Lower lobe of right lung (tissue), 2 donors: Measurements from ENCODE around the gene TMEFF2. TPM values are rescaled to one million over a fixed set of nuclear protein-coding genes. Genes with fewer than 3 reads are reported as not detected.

Experiments
- ATAC-seq, 2 donors: fragments of 200-7000 bp; cut with Tn5 transposase; one replicate each; pipeline ENCODE4 v1.9.1; 2020 to 2022; ENCODE audit warnings: mild to moderate bottlenecking in 2 of 2, moderate library complexity in 2 of 2
- DNase-seq: peaks from one replicate; pipeline ENCODE4 v3.0.0-alpha.2; 2020
- H3K27ac ChIP-seq: fragments of 200-600 bp; one replicate; pipeline ENCODE4 v1.8.0; 2022
- H3K27me3 ChIP-seq: fragments of 200-600 bp; one replicate; pipeline ENCODE4 v1.8.0; 2022; ENCODE audit warnings: low read depth
- H3K36me3 ChIP-seq: fragments of 200-600 bp; one replicate; pipeline ENCODE4 v1.8.0; 2022; ENCODE audit warnings: mild to moderate bottlenecking
- H3K4me1 ChIP-seq: fragments of 200-600 bp; one replicate; pipeline ENCODE4 v1.8.0; 2022
- H3K4me3 ChIP-seq: fragments of 200-600 bp; one replicate; pipeline ENCODE4 v1.8.0; 2022; ENCODE audit warnings: mild to moderate bottlenecking
- H3K9me3 ChIP-seq: fragments of 200-600 bp; one replicate; pipeline ENCODE4 v1.8.0; 2022
- intact Hi-C: fragments of 100-400 bp; cut with DNase I; formaldehyde crosslinking; loops from one replicate; pipeline ENCODE4 v1.11.0; 2022
- total RNA-seq: library from RNA; stranded (reverse); fragmentation: NEBNext Ultra II Directional; extraction: Animal tissue kit (Norgen Biotek cat#: 25700); gene quantifications from one replicate; pipeline ENCODE4 v1.2.1, GENCODE V29; 2021
- TF ChIP-seq, protein P1 (sequence below): fragments of 200-600 bp; IDR thresholded peaks from one replicate; pipeline ENCODE4 v1.8.0; 2022; ENCODE audit warnings: antibody characterized with exemption, mild to moderate bottlenecking
- donor health status: DM: no; HTN: yes; CAD: no; lungs with severe emphysema.

Gene TMEFF2
- total RNA-seq, 1 donor from 2014 or later: not detected

- H3K36me3 ChIP-seq: no peaks in the 10 kb centered on the region
- no peaks in the 10 kb centered on the region for H3K27me3 ChIP-seq
- ATAC-seq (no peak), DNase-seq (no peak)
- H3K27ac ChIP-seq: no peak overlapping the region
- H3K4me1 ChIP-seq: no peaks in the 10 kb centered on the region
- H3K4me3 ChIP-seq: no peak overlapping the region
- TF ChIP-seq, protein P1, sequence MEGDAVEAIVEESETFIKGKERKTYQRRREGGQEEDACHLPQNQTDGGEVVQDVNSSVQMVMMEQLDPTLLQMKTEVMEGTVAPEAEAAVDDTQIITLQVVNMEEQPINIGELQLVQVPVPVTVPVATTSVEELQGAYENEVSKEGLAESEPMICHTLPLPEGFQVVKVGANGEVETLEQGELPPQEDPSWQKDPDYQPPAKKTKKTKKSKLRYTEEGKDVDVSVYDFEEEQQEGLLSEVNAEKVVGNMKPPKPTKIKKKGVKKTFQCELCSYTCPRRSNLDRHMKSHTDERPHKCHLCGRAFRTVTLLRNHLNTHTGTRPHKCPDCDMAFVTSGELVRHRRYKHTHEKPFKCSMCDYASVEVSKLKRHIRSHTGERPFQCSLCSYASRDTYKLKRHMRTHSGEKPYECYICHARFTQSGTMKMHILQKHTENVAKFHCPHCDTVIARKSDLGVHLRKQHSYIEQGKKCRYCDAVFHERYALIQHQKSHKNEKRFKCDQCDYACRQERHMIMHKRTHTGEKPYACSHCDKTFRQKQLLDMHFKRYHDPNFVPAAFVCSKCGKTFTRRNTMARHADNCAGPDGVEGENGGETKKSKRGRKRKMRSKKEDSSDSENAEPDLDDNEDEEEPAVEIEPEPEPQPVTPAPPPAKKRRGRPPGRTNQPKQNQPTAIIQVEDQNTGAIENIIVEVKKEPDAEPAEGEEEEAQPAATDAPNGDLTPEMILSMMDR: no peak
- intact Hi-C loops: no loop called here
- no peaks in the 10 kb centered on the region for H3K9me3 ChIP-seq
Measured at GRCh38 chr2:192004188-192004963, 190.4 kb downstream of the TMEFF2 start.

- TF ChIP-seq, protein P1: no peak
- DNase-seq: no peak
- Histone ChIP-seq H3K27ac (no peak overlapping the region), H3K27me3 (no peaks in the 10 kb centered on the region), H3K36me3 (no peaks in the 10 kb centered on the region), H3K9me3 (no peaks in the 10 kb centered on the region), H3K4me3 (no peak overlapping the region), H3K4me1 (no peaks in the 10 kb centered on the region)
- ATAC-seq: no peak
- intact Hi-C loops: no loop called here
Measured at GRCh38 chr2:192002418-192002817, 192.3 kb downstream of the TMEFF2 start.

DNA sequence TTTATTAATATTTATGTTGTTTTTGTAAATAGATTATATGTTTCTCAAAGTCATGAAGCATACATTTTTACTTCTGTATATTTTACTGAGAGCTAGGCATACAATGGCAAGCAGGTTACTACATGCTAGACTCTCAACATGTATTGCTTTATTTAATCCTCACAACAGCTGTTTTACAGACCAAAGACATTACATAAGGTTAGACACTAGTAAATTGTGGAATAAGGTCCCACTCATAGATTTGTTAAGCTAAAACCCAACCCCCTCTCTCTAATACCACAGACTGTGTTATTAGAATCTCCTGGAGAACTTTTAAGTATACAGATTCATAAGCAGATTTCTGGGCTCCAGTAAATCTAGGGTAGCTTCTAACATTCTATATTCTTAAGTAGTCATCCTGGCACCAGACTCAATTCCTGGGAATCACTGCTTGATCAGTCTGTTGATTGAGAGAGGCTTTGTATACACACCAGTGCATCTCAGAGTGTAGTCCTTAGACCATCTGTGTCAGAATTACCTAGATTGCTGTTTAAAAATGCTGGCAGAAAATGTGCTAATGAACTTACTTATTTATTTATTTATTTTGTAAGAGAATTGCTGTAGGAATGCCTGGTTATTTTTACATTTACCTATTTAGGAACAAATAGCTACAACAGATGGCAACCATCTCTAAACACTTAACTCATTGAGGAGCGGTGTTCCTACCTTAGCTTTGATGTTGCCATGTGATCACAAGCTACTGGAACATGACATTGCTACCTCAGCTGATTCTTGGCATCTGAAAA lies 194.3 kb downstream of the TMEFF2 start:
- Histone ChIP-seq H3K27ac (no peak overlapping the region), H3K9me3 (no peaks in the 10 kb centered on the region), H3K36me3 (no peaks in the 10 kb centered on the region), H3K27me3 (no peaks in the 10 kb centered on the region), H3K4me1 (no peaks in the 10 kb centered on the region), H3K4me3 (no peak overlapping the region)
- TF ChIP-seq, protein P1: no peak
- ATAC-seq: no peak
- intact Hi-C loops: no loop called here
- no peak for DNase-seq

GRCh38 chr2:191999101-191999841 lies 195.5 kb downstream of the TMEFF2 start:
- DNase-seq: no peak
- Histone ChIP-seq H3K4me3 (no peak overlapping the region), H3K27me3 (no peaks in the 10 kb centered on the region), H3K36me3 (no peaks in the 10 kb centered on the region), H3K27ac (no peak overlapping the region), H3K4me1 (no peaks in the 10 kb centered on the region), H3K9me3 (no peaks in the 10 kb centered on the region)
- TF ChIP-seq, protein P1: no peak
- no peak for ATAC-seq
- intact Hi-C loops: no loop called here

DNA sequence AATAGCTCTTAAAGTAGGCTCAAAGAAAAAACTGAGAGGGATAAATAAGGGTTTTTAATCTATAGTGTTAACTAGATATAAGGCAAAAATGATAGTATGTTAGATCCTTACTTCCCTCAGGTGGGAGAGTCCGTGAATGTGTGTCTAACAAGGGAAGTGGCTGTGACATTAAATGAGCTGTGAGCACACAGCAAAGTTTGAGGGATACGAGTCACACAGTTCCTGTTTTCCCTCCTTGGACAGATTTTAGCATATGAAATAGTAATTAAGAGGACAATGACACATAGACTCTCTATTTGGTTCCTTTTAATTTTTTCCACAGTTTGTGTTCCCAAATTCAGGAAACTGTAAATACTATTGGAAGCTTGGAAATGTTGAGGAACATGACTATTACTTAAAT lies 199.4 kb downstream of the TMEFF2 start:
- H3K4me3 ChIP-seq: no peak overlapping the region
- no peaks in the 10 kb centered on the region for H3K9me3 ChIP-seq
- DNase-seq (no peak), ATAC-seq (no peak)
- H3K36me3 ChIP-seq: no peaks in the 10 kb centered on the region
- H3K27ac ChIP-seq: no peak overlapping the region
- no peaks in the 10 kb centered on the region for H3K27me3 ChIP-seq
- no peaks in the 10 kb centered on the region for H3K4me1 ChIP-seq
- intact Hi-C loops: no loop called here
- TF ChIP-seq, protein P1: no peak
